ENCODE data around the gene POM121L2. TPM values are rescaled to one million over a fixed set of nuclear protein-coding genes. Genes with fewer than 3 reads are reported as not detected.

The POM121L2 gene
- total and polyA plus RNA-seq, 9 of the 15 experiments (the other 6 are each of a cell fraction or from before 2014, with no cell fraction given), result 0.23 to 0.45 TPM; not detected in 7

DNA sequence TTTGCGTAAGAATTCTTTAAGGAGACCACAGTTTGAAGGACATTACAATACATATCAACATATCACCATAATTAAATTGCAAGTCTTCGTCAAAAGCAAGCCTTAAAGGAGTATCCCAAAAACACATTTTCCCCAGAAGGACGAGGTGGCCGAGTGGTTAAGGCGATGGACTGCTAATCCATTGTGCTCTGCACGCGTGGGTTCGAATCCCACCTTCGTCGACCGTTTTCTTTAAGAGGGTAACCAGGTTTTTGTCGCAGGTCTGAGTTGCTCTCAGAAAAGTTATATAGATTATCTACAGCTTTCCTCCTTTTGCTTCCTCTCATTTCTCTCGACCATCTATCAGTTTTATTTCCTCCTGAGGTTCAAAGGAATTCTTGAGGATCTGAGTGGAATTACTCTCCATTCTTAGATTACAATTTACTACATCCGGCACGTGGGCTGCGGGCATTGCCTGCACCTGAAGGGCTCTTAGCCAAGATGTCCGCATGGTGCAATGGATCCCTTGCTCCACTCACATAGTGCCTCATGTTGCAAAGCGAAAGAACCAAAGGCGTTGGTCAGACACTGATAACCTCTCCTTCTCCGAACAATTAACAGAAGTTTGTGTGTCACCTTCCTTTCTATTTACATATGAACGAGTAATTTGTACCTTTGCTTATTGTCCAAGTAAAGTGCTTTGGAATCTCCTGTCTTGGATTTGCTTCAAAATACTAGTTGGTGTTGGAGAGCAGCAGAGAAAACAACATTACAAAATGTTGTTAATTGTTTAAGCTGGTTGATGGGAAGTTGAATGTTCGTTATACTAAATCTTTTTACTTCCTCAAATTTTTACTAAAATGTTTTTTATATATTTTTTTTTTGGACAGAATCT, 14.0 kb downstream of the POM121L2 start (continued):
- TF ChIP-seq TRIM25 (IDR thresholded peaks at IDR 0.05; ENCODE audit: borderline replicate concordance) (no peak), FOSL1 (tag; conservative IDR thresholded peaks at IDR 0.05) (peak; percentile 47), BMI1 (IDR thresholded peaks at IDR 0.05; ENCODE audit: low read length) (no peak), TARDBP (IDR thresholded peaks at IDR 0.05) (no peak; the same call in 1 of the 2 replicates), OTX1 (CRISPR knock-in tag; IDR thresholded peaks at IDR 0.05) (peak; percentile 78; the same call in 1 of the 2 replicates), IFI16 (CRISPR knock-in tag; IDR thresholded peaks at IDR 0.05) (no peak), ZFP1 (CRISPR knock-in tag; IDR thresholded peaks at IDR 0.05) (no peak), RNF2 (IDR thresholded peaks at IDR 0.05) (peak; percentile 31; the same call in 1 of the 2 replicates), FOXM1 (IDR thresholded peaks at IDR 0.05; ENCODE audit: low read depth) (no peak; the same call in 1 of the 2 replicates), FOXM1 (CRISPR knock-in tag; IDR thresholded peaks at IDR 0.05; ENCODE audit: low read depth) (no peak), BCL6 (CRISPR knock-in tag; IDR thresholded peaks at IDR 0.05) (no peak), ETV6 (IDR thresholded peaks at IDR 0.05; ENCODE audit: borderline replicate concordance in 1 of 2, low read depth in 2 of 2, low read length in 1 of 2) (no peak), ETV6 (CRISPR knock-in tag; IDR thresholded peaks at IDR 0.05; ENCODE audit: borderline replicate concordance) (no peak), PML (IDR thresholded peaks at IDR 0.05; ENCODE audit: low read length) (no peak), ZSCAN29 (IDR thresholded peaks at IDR 0.05) (peak; percentile 73), BRD4 (IDR thresholded peaks at IDR 0.05) (peak; percentile 94), ZNF280A (IDR thresholded peaks at IDR 0.05; ENCODE audit: low read depth, partially characterized antibody) (no peak), ATF4 (CRISPR knock-in tag; IDR thresholded peaks at IDR 0.05) (no peak), ELF1 (tag; IDR thresholded peaks at IDR 0.05) (no peak), MAFG (tag; conservative IDR thresholded peaks at IDR 0.05) (no peak)
- TF ChIP-seq, protein P1, sequence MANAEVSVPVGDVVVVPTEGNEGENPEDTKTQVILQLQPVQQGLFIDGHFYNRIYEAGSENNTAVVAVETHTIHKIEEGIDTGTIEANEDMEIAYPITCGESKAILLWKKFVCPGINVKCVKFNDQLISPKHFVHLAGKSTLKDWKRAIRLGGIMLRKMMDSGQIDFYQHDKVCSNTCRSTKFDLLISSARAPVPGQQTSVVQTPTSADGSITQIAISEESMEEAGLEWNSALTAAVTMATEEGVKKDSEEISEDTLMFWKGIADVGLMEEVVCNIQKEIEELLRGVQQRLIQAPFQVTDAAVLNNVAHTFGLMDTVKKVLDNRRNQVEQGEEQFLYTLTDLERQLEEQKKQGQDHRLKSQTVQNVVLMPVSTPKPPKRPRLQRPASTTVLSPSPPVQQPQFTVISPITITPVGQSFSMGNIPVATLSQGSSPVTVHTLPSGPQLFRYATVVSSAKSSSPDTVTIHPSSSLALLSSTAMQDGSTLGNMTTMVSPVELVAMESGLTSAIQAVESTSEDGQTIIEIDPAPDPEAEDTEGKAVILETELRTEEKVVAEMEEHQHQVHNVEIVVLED (CRISPR knock-in tag; IDR thresholded peaks at IDR 0.05), result no peak
- TF ChIP-seq, protein P2, sequence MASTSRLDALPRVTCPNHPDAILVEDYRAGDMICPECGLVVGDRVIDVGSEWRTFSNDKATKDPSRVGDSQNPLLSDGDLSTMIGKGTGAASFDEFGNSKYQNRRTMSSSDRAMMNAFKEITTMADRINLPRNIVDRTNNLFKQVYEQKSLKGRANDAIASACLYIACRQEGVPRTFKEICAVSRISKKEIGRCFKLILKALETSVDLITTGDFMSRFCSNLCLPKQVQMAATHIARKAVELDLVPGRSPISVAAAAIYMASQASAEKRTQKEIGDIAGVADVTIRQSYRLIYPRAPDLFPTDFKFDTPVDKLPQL (IDR thresholded peaks at IDR 0.05; ENCODE audit: extremely low read depth, insufficient read length), result peak; percentile 66
- TF ChIP-seq, protein P3, sequence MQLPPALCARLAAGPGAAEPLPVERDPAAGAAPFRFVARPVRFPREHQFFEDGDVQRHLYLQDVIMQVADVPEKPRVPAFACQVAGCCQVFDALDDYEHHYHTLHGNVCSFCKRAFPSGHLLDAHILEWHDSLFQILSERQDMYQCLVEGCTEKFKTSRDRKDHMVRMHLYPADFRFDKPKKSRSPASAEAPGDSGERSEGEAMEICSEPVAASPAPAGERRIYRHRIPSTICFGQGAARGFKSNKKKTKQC (CRISPR knock-in tag; IDR thresholded peaks at IDR 0.05), result peak; percentile 81
